ENCODE data around the gene YY1AP1.

DNA sequence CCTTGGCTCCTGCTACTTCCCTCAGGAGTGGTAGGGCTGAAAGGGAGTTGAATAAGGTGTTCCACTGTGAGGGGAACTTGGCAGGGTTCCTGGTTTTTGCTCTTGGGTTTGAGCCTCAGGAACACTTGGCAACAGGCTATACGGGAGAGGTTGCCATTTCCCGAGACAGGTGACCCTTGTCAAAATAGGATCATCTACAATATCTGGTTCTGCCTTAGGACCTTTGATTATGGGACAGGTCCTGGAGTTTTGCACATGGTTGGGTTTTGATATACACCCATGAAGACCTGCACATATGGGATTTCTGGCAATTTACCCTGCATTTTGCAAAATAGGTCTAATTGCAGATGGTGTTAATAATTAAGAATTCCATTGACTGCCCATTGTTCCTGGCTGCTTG is 31.1 kb downstream of the YY1AP1 start:
- TF ChIP-seq HDAC6 (IDR thresholded peaks at IDR 0.05; ENCODE audit: unreplicated experiment), result no peak
- no peak for TF ChIP-seq PAX5 (IDR thresholded peaks at IDR 0.05; ENCODE audit: borderline replicate concordance, low read depth, low read length)
- TF ChIP-seq REST (IDR thresholded peaks at IDR 0.05; ENCODE audit: low read depth, low read length), result no peak
- no peak for TF ChIP-seq CTCF (IDR thresholded peaks at IDR 0.05 in 2 of 3, conservative IDR thresholded peaks at IDR 0.05 in 1 of 3; ENCODE audit: control insufficient read depth in 2 of 3, extremely low read depth in 1 of 3, insufficient read depth in 1 of 3, low read depth in 3 of 3, low read length in 3 of 3)
